Neural cell (in vitro differentiated cells): ENCODE measurements around the gene PPP1R12C. TPM values are rescaled to one million over a fixed set of nuclear protein-coding genes. Genes with fewer than 3 reads are reported as not detected.

Experiments
- H2AFZ ChIP-seq: fragments of 200-600, 300-800 bp; sonication (generic), shearing (Covaris generic); 2 replicates; pipeline ENCODE4 v1.6.0; 2014; ENCODE audit warnings: low read depth, mild to moderate bottlenecking, antibody characterized with exemption, low read length, moderate library complexity
- H3F3A ChIP-seq: fragments of 200-600 bp; shearing (Covaris generic); 2 replicates; pipeline ENCODE4 v1.6.1; 2016; ENCODE audit warnings: mild to moderate bottlenecking, moderate library complexity, mixed read lengths, antibody characterized with exemption, low read length; ENCODE audit not compliant: insufficient read depth, poor library complexity, severe bottlenecking
- H3K27ac ChIP-seq: fragments of 200-600, 300-800 bp; sonication (generic), shearing (Covaris generic); 2 replicates; pipeline ENCODE4 v1.5.1; 2014; ENCODE audit warnings: mild to moderate bottlenecking, low read length, moderate library complexity
- H3K27me3 ChIP-seq: fragments of 300-800, 200-600 bp; sonication (generic), shearing (Covaris generic); 2 replicates; pipeline ENCODE4 v1.6.0; 2014; ENCODE audit warnings: mild to moderate bottlenecking, low read depth, low read length, moderate library complexity; ENCODE audit not compliant: insufficient read depth
- H3K36me3 ChIP-seq: fragments of 300-800, 200-600 bp; sonication (generic), shearing (Covaris generic); 2 replicates; pipeline ENCODE4 v1.5.1; 2014; ENCODE audit warnings: mild to moderate bottlenecking, antibody characterized with exemption, low read length, moderate library complexity; ENCODE audit not compliant: insufficient read depth
- H3K4me2 ChIP-seq: fragments of 300-800, 200-600 bp; sonication (generic), shearing (Covaris generic); 2 replicates; pipeline ENCODE4 v1.6.0; 2014; ENCODE audit warnings: mild to moderate bottlenecking, low read length
- H3K4me3 ChIP-seq: fragments of 300-800, 200-600 bp; sonication (generic), shearing (Covaris generic); 2 replicates; pipeline ENCODE4 v1.5.1; 2014; ENCODE audit warnings: mild to moderate bottlenecking, low read length, moderate library complexity
- H3K79me2 ChIP-seq: fragments of 200-600 bp; shearing (Covaris generic); replicated peaks from 2 replicates; pipeline ENCODE4 v1.6.0; 2014; ENCODE audit warnings: mild to moderate bottlenecking, low read length, moderate library complexity; ENCODE audit not compliant: insufficient read depth
- H3K9ac ChIP-seq: fragments of 300-800, 200-600 bp; sonication (generic), shearing (Covaris generic); 2 replicates; pipeline ENCODE4 v1.6.1; 2016; ENCODE audit warnings: mild to moderate bottlenecking, low read length, mixed read lengths
- H3K9me2 ChIP-seq: fragments of 200-600 bp; shearing (Covaris generic); 2 replicates; pipeline ENCODE4 v1.6.1; 2016; ENCODE audit warnings: mild to moderate bottlenecking, low read length, mixed read lengths; ENCODE audit not compliant: insufficient read depth
- H3K9me3 ChIP-seq: fragments of 200-600, 300-800 bp; sonication (generic), shearing (Covaris generic); 2 replicates; pipeline ENCODE4 v1.6.1; 2016; ENCODE audit warnings: mild to moderate bottlenecking, mixed run types, low read length, moderate library complexity, mixed read lengths
- H4K20me1 ChIP-seq: fragments of 200-600 bp; shearing (Covaris generic); 2 replicates; pipeline ENCODE4 v1.6.1; 2016; ENCODE audit warnings: mild to moderate bottlenecking, mixed run types; ENCODE audit not compliant: insufficient read depth
- CTCF ChIP-seq: fragments of 450-650 bp; IDR thresholded peaks from 2 replicates; pipeline ENCODE4 v1.5.1; 2014; ENCODE audit warnings: antibody characterized with exemption, mild to moderate bottlenecking, moderate library complexity; ENCODE audit not compliant: poor library complexity, severe bottlenecking
- EP300 ChIP-seq: fragments of 450-650 bp; conservative IDR thresholded peaks from 2 replicates; pipeline ENCODE4 v1.6.1; 2014; ENCODE audit warnings: antibody characterized with exemption, mild to moderate bottlenecking, moderate library complexity; ENCODE audit not compliant: poor library complexity, severe bottlenecking
- EZH2 ChIP-seq: fragments of 200-600, 300-800 bp; shearing (Covaris generic), sonication (generic); IDR thresholded peaks from 2 replicates; pipeline ENCODE4 v1.6.1; 2014; ENCODE audit warnings: antibody characterized with exemption, low read length, borderline replicate concordance, mild to moderate bottlenecking; ENCODE audit not compliant: insufficient read depth, poor library complexity, severe bottlenecking
- MXI1 ChIP-seq: fragments of 450-650 bp; conservative IDR thresholded peaks from 2 replicates; pipeline ENCODE4 v1.6.1; 2014; ENCODE audit warnings: antibody characterized with exemption, mild to moderate bottlenecking; ENCODE audit not compliant: poor library complexity, severe bottlenecking
- POLR2AphosphoS5 ChIP-seq: IDR thresholded peaks from 2 replicates; pipeline ENCODE4 v1.6.1; 2012
- RAD21 ChIP-seq: fragments of 450-650 bp; conservative IDR thresholded peaks from 2 replicates; pipeline ENCODE4 v1.6.1; 2014; ENCODE audit warnings: antibody characterized with exemption, mild to moderate bottlenecking, moderate library complexity
- REST ChIP-seq: IDR thresholded peaks from 2 replicates; pipeline ENCODE4 v1.6.1; 2012; ENCODE audit warnings: borderline replicate concordance
- SMC3 ChIP-seq: fragments of 450-650 bp; conservative IDR thresholded peaks from 2 replicates; pipeline ENCODE4 v1.6.1; 2014; ENCODE audit warnings: antibody characterized with exemption, mild to moderate bottlenecking, moderate library complexity; ENCODE audit not compliant: poor library complexity
- TAF1 ChIP-seq: IDR thresholded peaks from 2 replicates; pipeline ENCODE4 v1.6.1; 2012; ENCODE audit warnings: low read depth
- polyA plus RNA-seq: library from polyadenylated mRNA; depleted of rRNA; stranded (reverse); fragments of >200 nt; gene quantifications from 2 replicates; pipeline ENCODE4 v1.2.3, GENCODE V29; 2014

PPP1R12C gene
- polyA plus RNA-seq, 1 donor from 2014 or later = 109 TPM

GRCh38 chr19:55082020-55082851 is 35.2 kb downstream of the PPP1R12C start:
- H3K36me3 ChIP-seq = no peaks in the 10 kb centered on the region
- peaks cover 37% of the 10 kb centered on the region for H3K27me3 ChIP-seq
- H2AFZ ChIP-seq = no peak overlapping the region
- H3F3A ChIP-seq = no peaks in the 10 kb centered on the region
- H3K27ac ChIP-seq = no peak overlapping the region
- peak overlapping the region; percentile 59 for H3K4me3 ChIP-seq
- no peaks in the 10 kb centered on the region for H3K9me2 ChIP-seq
- H3K79me2 ChIP-seq = peaks cover 3% of the 10 kb centered on the region
- H3K9ac ChIP-seq = no peak overlapping the region
- no peak overlapping the region for H3K4me2 ChIP-seq
- no peaks in the 10 kb centered on the region for H3K9me3 ChIP-seq
- H4K20me1 ChIP-seq = no peaks in the 10 kb centered on the region
- TF ChIP-seq EZH2 (no peak), SMC3 (no peak), EP300 (no peak), RAD21 (no peak), MXI1 (no peak), POLR2AphosphoS5 (no peak)

- no peak overlapping the region for H2AFZ ChIP-seq
- peak overlapping the region; percentile 59 for H3K4me3 ChIP-seq
- TF ChIP-seq REST (no peak), MXI1 (no peak), EZH2 (no peak), POLR2AphosphoS5 (no peak), TAF1 (no peak), RAD21 (no peak), CTCF (no peak), EP300 (no peak), SMC3 (no peak)
- no peak overlapping the region for H3K4me2 ChIP-seq
- peaks cover 41% of the 10 kb centered on the region for H3K27me3 ChIP-seq
- no peaks in the 10 kb centered on the region for H3F3A ChIP-seq
- H3K9me2 ChIP-seq = no peaks in the 10 kb centered on the region
- no peaks in the 10 kb centered on the region for H3K36me3 ChIP-seq
- peaks cover 3% of the 10 kb centered on the region for H3K79me2 ChIP-seq
- no peak overlapping the region for H3K27ac ChIP-seq
- no peak overlapping the region for H3K9ac ChIP-seq
- H4K20me1 ChIP-seq = no peaks in the 10 kb centered on the region
- H3K9me3 ChIP-seq = no peaks in the 10 kb centered on the region
Measured at GRCh38 chr19:55081770-55082019, 35.7 kb downstream of the PPP1R12C start.
